Parathyroid adenoma (tissue), 2 donors: Measurements from ENCODE around the gene SCN5A.

ENCODE experiments used
- H2AFZ ChIP-seq: fragments of 300-600 bp; sonication (generic); one replicate; pipeline ENCODE4 v1.7.0; 2017; ENCODE audit warnings: antibody characterized with exemption, mild to moderate bottlenecking
- H3K27ac ChIP-seq: fragments of 300-600 bp; sonication (generic); one replicate; pipeline ENCODE4 v1.7.0; 2017
- H3K27me3 ChIP-seq: fragments of 300-600 bp; sonication (generic); one replicate; pipeline ENCODE4 v1.7.0; 2017; ENCODE audit warnings: low read length; ENCODE audit not compliant: control insufficient read depth, insufficient read depth
- H3K36me3 ChIP-seq: fragments of 300-600 bp; sonication (generic); one replicate; pipeline ENCODE4 v1.7.0; 2017; ENCODE audit warnings: low read length; ENCODE audit not compliant: control insufficient read depth, insufficient read depth
- H3K4me1 ChIP-seq: fragments of 300-600 bp; sonication (generic); one replicate; pipeline ENCODE4 v1.7.0; 2017; ENCODE audit warnings: control low read depth
- H3K4me2 ChIP-seq: fragments of 300-600 bp; sonication (generic); one replicate; pipeline ENCODE4 v1.7.0; 2017; ENCODE audit warnings: low read length
- H3K4me3 ChIP-seq: fragments of 300-600 bp; sonication (generic); one replicate; pipeline ENCODE4 v1.7.0; 2017; ENCODE audit warnings: low read depth, low read length
- H3K79me2 ChIP-seq: fragments of 300-600 bp; sonication (generic); one replicate; pipeline ENCODE4 v1.7.0; 2017; ENCODE audit warnings: control low read depth
- H3K9ac ChIP-seq: fragments of 300-600 bp; sonication (generic); one replicate; pipeline ENCODE4 v1.7.0; 2017; ENCODE audit warnings: mild to moderate bottlenecking
- H3K9me3 ChIP-seq: fragments of 300-600 bp; sonication (generic); one replicate; pipeline ENCODE4 v1.7.0; 2017; ENCODE audit warnings: low read length; ENCODE audit not compliant: control insufficient read depth
- TF ChIP-seq, protein P1 (sequence below): fragments of 300-600 bp; sonication (generic); IDR thresholded peaks from one replicate; pipeline ENCODE4 v1.7.0; 2017; ENCODE audit warnings: antibody characterized with exemption, mild to moderate bottlenecking
- donor health status: primary hyperparathyroidism.

The SCN5A gene

DNA sequence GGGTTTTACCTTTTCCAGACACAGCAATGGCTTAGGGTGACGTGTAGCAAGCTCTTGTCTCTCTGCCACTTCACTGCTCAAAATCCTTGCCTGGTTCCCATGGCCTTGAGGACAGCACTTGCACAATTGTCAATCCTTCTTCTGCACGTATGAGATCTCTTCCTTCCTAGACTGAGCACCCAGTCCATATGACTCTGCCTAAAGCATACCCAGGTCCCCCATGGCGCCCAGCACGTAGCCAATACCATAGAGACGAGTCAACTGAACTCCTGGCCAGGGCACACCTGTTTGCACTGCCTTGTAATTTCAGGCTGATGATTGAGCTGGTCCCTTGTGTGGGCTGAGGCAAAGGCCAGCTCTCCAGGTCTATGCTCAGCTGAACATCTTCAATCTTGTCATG, 23.3 kb downstream of the SCN5A start:
- no peak overlapping the region for H2AFZ ChIP-seq
- no peak overlapping the region for H3K4me3 ChIP-seq
- no peak overlapping the region for H3K27ac ChIP-seq
- no peak overlapping the region for H3K9ac ChIP-seq
- no peaks in the 10 kb centered on the region for H3K79me2 ChIP-seq
- H3K36me3 ChIP-seq: no peaks in the 10 kb centered on the region
- H3K27me3 ChIP-seq: no peaks in the 10 kb centered on the region
- no peaks in the 10 kb centered on the region for H3K9me3 ChIP-seq
- H3K4me2 ChIP-seq: no peak overlapping the region
- TF ChIP-seq, protein P1, sequence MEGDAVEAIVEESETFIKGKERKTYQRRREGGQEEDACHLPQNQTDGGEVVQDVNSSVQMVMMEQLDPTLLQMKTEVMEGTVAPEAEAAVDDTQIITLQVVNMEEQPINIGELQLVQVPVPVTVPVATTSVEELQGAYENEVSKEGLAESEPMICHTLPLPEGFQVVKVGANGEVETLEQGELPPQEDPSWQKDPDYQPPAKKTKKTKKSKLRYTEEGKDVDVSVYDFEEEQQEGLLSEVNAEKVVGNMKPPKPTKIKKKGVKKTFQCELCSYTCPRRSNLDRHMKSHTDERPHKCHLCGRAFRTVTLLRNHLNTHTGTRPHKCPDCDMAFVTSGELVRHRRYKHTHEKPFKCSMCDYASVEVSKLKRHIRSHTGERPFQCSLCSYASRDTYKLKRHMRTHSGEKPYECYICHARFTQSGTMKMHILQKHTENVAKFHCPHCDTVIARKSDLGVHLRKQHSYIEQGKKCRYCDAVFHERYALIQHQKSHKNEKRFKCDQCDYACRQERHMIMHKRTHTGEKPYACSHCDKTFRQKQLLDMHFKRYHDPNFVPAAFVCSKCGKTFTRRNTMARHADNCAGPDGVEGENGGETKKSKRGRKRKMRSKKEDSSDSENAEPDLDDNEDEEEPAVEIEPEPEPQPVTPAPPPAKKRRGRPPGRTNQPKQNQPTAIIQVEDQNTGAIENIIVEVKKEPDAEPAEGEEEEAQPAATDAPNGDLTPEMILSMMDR: no peak
- H3K4me1 ChIP-seq: no peaks in the 10 kb centered on the region

DNA sequence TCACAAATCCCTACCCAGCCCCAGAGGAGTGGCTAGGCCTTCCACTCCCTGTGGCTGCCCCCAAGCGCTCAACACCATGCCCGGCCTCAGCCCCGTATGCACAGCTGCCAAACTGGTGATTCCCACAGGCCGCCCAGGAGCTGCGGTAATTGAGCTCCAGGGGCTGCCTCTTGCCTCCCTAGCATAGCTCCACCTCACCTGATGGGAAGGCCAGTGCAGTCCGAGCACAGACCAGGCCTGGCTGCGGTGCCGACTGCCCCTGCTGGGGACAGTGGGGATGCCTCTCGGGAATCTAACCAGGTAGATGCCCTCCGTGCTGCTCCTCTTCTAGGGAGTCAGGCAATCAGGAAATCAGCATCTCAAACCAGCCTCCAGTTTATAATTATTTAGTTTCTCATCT, 25.9 kb downstream of the SCN5A start:
- Histone ChIP-seq H3K4me2 (no peak overlapping the region), H3K4me1 (no peaks in the 10 kb centered on the region), H2AFZ (no peak overlapping the region), H3K9me3 (no peaks in the 10 kb centered on the region), H3K27me3 (no peaks in the 10 kb centered on the region), H3K9ac (no peak overlapping the region), H3K4me3 (no peak overlapping the region), H3K79me2 (no peaks in the 10 kb centered on the region), H3K27ac (no peak overlapping the region), H3K36me3 (no peaks in the 10 kb centered on the region)
- TF ChIP-seq, protein P1: peak; percentile 13

DNA sequence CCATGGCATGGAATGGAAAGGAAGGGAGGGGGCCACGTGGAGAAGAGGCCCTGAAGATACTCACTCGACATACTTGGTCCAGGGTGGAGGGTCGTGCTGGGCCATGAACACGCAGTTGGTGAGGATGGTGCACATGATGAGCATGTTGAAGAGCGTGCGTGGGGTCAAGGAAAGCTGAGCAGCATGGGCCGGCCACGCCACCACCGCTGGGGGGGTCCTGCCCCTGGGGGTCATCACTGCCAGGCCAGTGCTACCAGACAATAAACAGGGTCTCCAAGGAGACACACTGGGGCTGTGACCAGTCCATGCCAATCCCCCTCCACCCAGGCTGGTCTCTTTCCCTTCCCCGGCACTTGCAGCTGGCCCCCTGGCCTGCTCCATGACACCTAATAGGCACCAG, 27.2 kb downstream of the SCN5A start:
- H3K9ac ChIP-seq: no peak overlapping the region
- H3K27ac ChIP-seq: no peak overlapping the region
- H3K4me3 ChIP-seq: no peak overlapping the region
- H3K9me3 ChIP-seq: no peaks in the 10 kb centered on the region
- H3K36me3 ChIP-seq: no peaks in the 10 kb centered on the region
- H3K27me3 ChIP-seq: no peaks in the 10 kb centered on the region
- no peaks in the 10 kb centered on the region for H3K79me2 ChIP-seq
- TF ChIP-seq, protein P1: no peak
- no peak overlapping the region for H2AFZ ChIP-seq
- H3K4me1 ChIP-seq: no peaks in the 10 kb centered on the region
- no peak overlapping the region for H3K4me2 ChIP-seq

DNA sequence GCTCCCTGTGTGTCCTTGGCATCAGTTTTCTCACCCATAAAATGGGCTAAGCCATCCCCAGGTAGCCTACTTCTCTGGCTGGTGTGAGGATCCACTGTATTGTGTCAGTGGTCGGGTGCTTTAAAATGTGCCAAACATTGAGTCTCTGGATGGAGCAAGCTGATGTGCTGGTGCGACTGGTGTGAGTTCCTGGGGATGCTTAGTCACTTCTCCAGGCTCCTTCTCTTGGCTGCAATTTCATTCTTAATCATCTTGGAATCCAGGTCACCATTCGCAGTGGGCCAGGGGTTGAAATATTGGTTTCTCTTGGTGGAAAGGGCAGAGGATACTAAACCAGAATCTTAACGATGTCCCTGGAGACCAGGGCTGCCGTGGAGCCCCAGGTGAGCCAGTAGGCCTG, 29.3 kb downstream of the SCN5A start:
- Histone ChIP-seq H3K27me3 (no peaks in the 10 kb centered on the region), H3K4me2 (no peak overlapping the region), H3K79me2 (no peaks in the 10 kb centered on the region), H3K27ac (no peak overlapping the region), H3K4me3 (no peak overlapping the region), H3K36me3 (no peaks in the 10 kb centered on the region), H3K4me1 (no peaks in the 10 kb centered on the region), H3K9ac (no peak overlapping the region), H2AFZ (no peak overlapping the region), H3K9me3 (no peaks in the 10 kb centered on the region)
- TF ChIP-seq, protein P1: no peak

DNA sequence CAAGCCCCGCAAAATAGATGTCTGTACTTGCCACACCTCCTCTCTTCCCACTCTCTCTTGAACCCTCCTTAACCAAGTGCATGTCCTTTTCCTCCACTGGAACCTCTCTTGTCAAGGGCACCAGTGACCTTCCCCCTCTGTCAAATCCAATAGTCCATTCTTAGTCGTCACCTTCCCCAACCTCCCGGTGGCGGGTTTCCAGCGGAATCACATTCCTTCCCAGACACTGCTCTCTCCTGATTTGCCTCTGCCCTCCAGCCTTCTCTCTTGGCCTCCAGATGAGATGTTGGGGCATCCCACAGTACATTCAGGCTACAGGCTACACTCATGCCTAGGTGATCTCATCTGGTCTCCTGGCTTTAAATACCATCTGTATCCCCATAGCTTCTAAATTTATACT, 31.1 kb downstream of the SCN5A start:
- no peaks in the 10 kb centered on the region for H3K79me2 ChIP-seq
- no peaks in the 10 kb centered on the region for H3K4me1 ChIP-seq
- H3K4me2 ChIP-seq: no peak overlapping the region
- H3K27ac ChIP-seq: no peak overlapping the region
- no peak overlapping the region for H3K9ac ChIP-seq
- H3K27me3 ChIP-seq: no peaks in the 10 kb centered on the region
- TF ChIP-seq, protein P1: no peak
- no peaks in the 10 kb centered on the region for H3K9me3 ChIP-seq
- no peak overlapping the region for H2AFZ ChIP-seq
- no peak overlapping the region for H3K4me3 ChIP-seq
- no peaks in the 10 kb centered on the region for H3K36me3 ChIP-seq
